ENCODE measurements around the gene SMCO1.
"Not testable (repeated sequence)": the region's sequence is repeated elsewhere in the genome, so short reads cannot be mapped to it uniquely, and the experiment has no call there.

SMCO1 gene

DNA sequence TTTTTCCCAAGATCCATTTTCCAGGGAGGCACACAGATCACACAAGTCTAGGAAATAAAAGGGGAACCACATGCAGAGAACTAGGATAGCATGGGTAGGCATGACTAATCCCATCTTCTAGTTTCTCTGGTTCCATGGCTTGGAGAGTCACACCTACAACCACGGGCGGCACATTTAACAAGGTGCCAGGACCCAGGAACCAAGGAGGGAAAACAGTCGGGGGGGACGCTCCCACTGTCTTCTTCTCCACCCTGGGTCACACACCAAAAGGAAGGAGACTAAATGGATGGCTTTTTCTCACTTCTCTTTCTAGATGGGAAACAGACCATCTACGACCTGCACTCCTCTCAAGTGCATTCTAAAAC, 4.6 kb upstream of the SMCO1 start:
- DNase-seq: no peak

DNA sequence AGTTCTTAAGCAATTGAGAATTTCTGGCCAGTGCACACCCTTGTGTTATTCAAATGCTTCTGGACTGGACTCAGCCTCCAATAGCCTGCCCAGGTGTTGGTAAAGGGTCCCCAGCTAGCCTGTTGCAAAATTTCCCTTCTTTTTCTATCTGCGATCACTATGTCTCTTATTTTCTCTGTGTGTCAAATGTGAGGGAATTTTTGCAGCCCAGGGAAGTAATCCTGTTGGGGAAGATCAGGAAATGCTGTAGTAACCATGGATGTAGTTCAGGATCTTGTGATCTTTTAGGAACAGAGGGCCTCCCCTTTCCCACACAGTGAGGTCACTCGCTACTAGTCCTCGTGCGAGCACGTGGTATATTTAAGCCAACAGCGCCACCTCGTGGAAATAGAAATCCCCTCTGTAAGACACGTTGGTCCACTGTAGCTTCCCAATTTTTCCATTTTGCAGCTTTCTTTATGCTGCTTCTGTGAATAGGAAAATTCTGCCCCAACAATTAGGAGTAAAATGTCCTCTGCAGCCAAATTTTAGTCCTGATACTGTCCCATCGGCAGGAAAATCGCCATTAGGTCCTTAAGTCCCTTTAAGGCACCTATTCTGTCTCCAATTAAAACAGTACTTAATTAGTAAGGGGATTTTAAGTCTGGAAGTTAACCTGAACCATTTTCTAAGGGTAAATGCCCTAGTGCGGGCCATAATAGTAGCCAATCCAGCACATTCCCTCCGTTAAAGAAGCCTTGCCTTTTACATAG, 4.0 kb upstream of the SMCO1 start:
- DNase-seq: peak; percentile 74

DNA sequence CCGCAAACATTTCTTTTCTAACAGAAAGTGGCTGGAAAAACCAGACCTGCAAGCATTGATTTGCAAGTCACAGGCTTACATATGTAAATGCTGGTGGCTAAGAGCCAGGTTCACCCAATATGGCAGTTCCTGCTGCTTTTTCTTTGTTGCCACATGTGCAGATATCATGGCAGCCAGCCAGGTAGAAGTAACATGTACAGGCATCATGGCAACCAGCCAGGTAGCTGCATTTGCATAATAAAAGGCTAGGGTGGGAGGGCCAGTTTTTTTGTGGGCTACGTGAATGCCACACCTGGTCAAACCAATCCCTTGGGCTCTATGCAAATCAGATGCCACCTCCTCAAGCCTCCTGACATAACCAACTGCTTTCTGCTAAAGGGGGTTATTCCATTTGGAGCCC, 2.8 kb upstream of the SMCO1 start:
- DNase-seq: no peak

- DNase-seq: no peak
Measured at GRCh38 chr3:196517162-196517800, 2.1 kb upstream of the SMCO1 start.

- DNase-seq: no peak
Measured at GRCh38 chr3:196514350-196514716, 813 bp downstream of the SMCO1 start.

GRCh38 chr3:196513697-196514349, 1.3 kb downstream of the SMCO1 start:
- no peak for DNase-seq

GRCh38 chr3:196511646-196512425, 3.3 kb downstream of the SMCO1 start:
- not testable (repeated sequence) for DNase-seq

DNA sequence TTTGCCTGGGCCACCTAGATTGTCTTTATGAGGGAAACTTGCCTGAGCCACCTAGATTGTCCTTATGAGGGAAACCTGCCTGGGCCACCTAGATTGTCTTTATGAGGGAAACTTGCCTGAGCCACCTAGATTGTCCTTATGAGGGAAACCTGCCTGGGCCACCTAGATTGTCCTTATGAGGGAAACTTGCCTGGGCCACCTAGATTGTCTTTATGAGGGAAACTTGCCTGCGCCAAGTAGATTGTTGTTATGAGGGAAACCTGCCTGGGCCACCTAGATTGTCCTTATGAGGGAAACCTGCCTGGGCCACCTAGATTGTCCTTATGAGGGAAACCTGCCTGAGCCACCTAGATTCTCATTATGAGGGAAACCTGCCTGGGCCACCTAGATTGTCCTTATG, 4.0 kb downstream of the SMCO1 start:
- DNase-seq: not testable (repeated sequence)

- no peak for DNase-seq
Measured at GRCh38 chr3:196506687-196507086, 8.5 kb downstream of the SMCO1 start.

DNA sequence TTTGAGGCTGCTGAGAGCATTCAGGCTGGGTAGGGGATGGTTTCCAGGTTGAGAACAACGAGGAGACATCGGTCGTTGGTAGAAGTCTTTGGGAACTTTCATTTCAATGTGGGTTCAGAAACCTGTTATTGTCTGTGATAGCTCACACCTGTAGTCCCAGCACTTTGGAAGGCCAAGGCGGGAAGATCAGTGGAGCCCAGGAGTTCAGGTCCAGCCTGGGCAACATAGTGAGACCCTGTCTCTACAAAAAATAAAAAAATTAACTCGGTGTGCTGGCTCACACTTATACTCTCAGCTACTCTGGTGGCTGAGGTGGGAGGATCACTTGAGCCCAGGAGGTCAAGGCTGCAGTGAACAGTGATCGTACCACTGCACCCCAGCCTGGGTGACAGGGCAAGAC, 10.6 kb downstream of the SMCO1 start:
- no peak for DNase-seq

DNA sequence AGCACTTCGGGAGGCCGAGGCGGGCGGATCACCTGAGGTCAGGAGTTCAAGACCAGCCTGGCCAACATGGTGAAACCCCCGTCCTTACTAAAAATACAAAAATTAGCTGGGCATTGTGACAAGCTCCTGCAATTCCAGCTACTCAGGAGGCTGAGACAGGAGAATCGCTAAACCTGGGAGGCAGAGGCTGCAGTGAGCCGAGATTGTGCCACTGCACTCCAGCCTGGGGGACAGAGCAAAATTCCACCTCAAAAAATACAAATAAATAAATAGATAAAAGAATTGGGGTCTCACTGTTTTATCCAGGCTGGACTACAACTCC, 11.1 kb downstream of the SMCO1 start:
- not testable (repeated sequence) for DNase-seq

GRCh38 chr3:196503196-196504076, 11.7 kb downstream of the SMCO1 start, which contains the start of gene RNF168:
TSS of gene RNF168 (minus strand) at chr3:196503768. CDS start at chr3:196503173, 595 bp downstream.
- DNase-seq: peak; percentile 97

DNA sequence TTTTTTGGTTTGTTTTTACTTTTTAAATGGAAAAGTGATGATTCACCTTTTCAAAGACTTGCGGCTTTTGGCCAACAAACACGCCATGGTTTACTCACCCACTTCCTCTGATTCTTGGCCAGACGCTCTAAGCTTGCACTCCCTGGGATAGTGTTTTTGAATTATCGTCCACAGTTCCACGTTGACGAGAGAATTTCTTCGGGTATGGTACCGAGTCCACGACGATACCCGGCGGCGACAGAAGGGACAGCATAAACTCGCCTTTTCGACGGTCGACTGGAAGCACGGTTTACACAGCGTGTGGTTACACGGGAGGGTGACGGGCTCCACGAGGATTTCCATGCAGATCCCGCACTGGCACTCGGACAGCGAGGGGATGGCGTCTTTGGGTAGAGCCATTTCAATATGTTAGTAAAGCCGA, 12.4 kb downstream of the SMCO1 start:
- peak; percentile 84 for DNase-seq

GRCh38 chr3:196501316-196502044, 13.7 kb downstream of the SMCO1 start:
- DNase-seq: no peak

DNA sequence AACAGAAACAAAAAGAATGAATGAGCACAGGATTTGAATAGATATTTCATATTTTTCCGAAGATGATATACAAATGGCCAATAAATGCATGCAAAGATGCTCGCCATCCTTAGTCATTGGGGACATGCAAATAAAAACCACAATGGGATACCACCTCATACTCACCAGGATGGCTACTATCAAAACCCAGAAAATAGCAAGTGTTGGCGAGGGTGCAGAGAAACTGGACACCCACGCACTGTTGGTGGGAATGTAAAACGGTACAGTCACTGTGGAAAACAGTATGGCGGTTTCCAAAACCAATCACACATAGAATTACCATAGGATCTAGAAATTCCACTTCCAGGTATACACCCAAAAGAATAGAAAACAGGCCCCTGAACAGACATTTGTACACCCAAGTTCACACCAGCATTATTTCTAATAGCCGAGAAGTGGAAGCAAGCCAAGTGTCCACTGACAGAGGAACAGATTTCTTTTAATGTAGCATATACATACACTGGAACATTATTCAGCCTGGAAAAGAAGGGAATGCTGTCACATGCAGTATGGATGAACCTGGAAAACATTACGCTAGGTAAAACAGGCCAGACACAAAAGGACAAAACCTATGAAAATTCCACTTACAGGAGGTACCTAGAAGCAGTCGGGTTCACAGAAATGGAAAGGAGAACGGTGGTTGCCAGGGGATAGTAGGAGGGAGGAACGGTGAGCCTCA, 15.2 kb downstream of the SMCO1 start:
- no peak for DNase-seq

- DNase-seq: no peak
Measured at GRCh38 chr3:196499061-196499460, 16.1 kb downstream of the SMCO1 start.

GRCh38 chr3:196498297-196498696, 16.8 kb downstream of the SMCO1 start:
- no peak for DNase-seq

- DNase-seq: no peak
Measured at GRCh38 chr3:196496183-196496582, 19.0 kb downstream of the SMCO1 start.

GRCh38 chr3:196493292-196493691, 21.9 kb downstream of the SMCO1 start:
- DNase-seq: no peak

DNA sequence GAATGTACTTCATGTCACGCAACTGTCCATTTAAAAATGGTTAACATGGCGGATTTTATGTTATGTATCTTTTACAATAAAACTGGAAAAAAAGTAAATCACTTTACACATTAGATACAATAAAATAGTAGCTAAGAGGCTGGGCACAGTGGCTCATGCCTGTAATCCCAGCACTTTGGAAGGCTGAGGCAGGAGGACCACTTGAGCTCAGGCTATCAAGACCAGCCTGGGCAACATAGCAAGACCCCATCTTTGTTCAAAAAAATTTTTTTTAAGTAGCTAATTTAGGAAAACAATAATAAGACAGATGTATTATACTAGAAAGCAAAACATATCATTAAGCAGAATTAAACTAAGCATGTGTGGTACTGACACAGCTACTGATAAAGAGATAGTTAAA, 23.1 kb downstream of the SMCO1 start:
- no peak for DNase-seq

GRCh38 chr3:196489747-196490146, 25.4 kb downstream of the SMCO1 start:
- no peak for DNase-seq
